ENCODE measurements around the gene EXD3.

The EXD3 gene

DNA sequence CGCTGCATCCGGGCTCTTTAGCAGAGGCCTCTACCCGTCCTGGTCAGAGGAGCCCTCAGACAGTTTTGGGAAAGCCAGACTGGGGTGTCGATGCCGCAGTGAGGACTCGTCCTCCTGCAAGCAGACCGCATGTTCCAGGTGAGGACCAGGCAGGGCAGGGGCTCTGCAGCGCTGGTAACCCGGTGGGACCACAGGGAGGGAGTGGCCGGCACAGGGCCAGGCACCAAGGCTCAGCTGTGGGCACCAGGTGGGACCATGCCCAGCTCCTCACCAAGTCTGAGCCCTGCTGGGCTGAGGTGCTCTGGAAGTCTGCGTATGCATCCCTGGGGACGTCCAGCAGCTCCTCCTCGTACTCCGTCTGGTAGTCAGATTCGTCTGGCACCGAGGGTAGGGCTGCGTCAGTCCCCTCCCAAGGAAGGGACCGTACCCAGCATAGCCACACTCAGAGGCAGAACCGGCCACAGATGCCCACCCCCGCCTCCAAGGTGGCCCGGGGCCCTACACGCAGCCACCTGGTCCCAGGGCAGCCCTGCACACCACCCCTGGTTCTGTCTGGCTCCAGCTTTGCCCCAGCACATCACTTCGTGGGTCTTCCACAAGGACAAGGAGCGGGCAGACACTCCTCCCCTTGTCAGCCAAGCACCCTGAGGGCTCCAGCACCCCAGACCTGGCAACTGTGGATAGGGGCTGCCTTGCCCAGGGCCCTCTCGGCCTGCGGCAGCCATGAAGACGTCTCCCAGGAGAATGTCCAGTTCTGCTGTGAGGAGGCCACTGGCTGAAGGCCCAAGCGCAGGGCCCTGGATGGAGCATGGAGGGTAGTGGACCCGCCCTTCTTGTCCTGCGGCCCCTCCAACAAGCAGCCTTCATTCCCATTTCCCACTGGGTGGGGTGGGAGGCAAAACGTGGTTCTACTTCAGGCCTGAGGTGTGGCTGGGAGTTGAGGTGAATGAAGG is 37.7 kb upstream of the EXD3 start:
- Histone ChIP-seq H3K27ac (no peak overlapping the region), H3K36me3 (ENCODE audit: insufficient read depth) (no peaks in the 10 kb centered on the region), H2AFZ (ENCODE audit: low read depth) (no peak overlapping the region), H3K27me3 (ENCODE audit: insufficient read depth, low read depth) (no peaks in the 10 kb centered on the region), H3K79me2 (ENCODE audit: insufficient read depth, low read depth) (no peaks in the 10 kb centered on the region), H4K20me1 (ENCODE audit: insufficient read depth) (no peaks in the 10 kb centered on the region), H3K4me3 (IDR thresholded peaks at IDR 0.05; ENCODE audit: insufficient read depth, low read depth, low read length) (no peak overlapping the region), H3K9ac (no peak overlapping the region), H3K4me2 (no peak overlapping the region; the same call in 1 of the 2 replicates), H3K4me1 (ENCODE audit: low read depth, poor library complexity, severe bottlenecking) (peaks cover 11% of the 10 kb centered on the region)
- TF ChIP-seq, protein P1, sequence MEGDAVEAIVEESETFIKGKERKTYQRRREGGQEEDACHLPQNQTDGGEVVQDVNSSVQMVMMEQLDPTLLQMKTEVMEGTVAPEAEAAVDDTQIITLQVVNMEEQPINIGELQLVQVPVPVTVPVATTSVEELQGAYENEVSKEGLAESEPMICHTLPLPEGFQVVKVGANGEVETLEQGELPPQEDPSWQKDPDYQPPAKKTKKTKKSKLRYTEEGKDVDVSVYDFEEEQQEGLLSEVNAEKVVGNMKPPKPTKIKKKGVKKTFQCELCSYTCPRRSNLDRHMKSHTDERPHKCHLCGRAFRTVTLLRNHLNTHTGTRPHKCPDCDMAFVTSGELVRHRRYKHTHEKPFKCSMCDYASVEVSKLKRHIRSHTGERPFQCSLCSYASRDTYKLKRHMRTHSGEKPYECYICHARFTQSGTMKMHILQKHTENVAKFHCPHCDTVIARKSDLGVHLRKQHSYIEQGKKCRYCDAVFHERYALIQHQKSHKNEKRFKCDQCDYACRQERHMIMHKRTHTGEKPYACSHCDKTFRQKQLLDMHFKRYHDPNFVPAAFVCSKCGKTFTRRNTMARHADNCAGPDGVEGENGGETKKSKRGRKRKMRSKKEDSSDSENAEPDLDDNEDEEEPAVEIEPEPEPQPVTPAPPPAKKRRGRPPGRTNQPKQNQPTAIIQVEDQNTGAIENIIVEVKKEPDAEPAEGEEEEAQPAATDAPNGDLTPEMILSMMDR (conservative IDR thresholded peaks at IDR 0.05; ENCODE audit: low read depth, low read length), result no peak

- Histone ChIP-seq H3K9ac (peak overlapping the region; percentile 71; the same call in 1 of the 2 replicates), H3K4me3 (IDR thresholded peaks at IDR 0.05; ENCODE audit: insufficient read depth, low read depth, low read length) (no peak overlapping the region), H3K4me2 (peak overlapping the region; percentile 33), H3K27ac (peak overlapping the region; percentile 13), H3K36me3 (ENCODE audit: insufficient read depth) (no peaks in the 10 kb centered on the region), H3K4me1 (ENCODE audit: low read depth, poor library complexity, severe bottlenecking) (peaks cover 11% of the 10 kb centered on the region), H4K20me1 (ENCODE audit: insufficient read depth) (no peaks in the 10 kb centered on the region), H3K27me3 (ENCODE audit: insufficient read depth, low read depth) (no peaks in the 10 kb centered on the region), H3K79me2 (ENCODE audit: insufficient read depth, low read depth) (no peaks in the 10 kb centered on the region), H2AFZ (ENCODE audit: low read depth) (peak overlapping the region; percentile 64)
- TF ChIP-seq, protein P1 (conservative IDR thresholded peaks at IDR 0.05; ENCODE audit: low read depth, low read length), result no peak
Observed at GRCh38 chr9:137459601-137460362, 36.8 kb upstream of the EXD3 start.

DNA sequence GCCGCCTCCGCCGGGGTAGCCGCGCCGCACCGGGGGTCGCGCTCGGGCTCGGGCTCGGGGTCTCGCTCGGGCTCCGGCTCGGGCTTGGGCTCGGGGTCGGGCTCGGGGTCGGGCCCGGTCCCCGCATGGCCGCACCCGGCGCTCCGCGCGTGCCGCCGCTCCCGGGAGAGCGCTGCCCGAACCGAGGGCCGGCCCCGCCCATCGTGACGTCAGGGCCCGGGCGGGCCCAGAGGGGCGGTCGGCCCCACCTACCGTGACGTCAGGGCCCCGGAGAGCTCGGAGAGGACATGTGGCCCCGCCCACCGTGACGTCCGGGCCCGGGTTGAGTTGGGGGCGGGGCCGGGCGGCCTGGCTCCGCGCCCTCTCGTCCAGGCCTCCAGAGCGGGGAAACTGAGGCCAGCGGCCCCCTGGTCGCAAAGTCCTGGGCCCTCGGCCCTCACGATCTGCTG is 36.2 kb upstream of the EXD3 start, which contains the start of gene NSMF:
Gene NSMF (minus strand): TSS at position 183 of the 449 bp plus-strand sequence. CDS start 232 bp downstream, outside the sequence.
- Histone ChIP-seq H3K36me3 (ENCODE audit: insufficient read depth) (no peaks in the 10 kb centered on the region), H3K27me3 (ENCODE audit: insufficient read depth, low read depth) (no peaks in the 10 kb centered on the region), H3K4me1 (ENCODE audit: low read depth, poor library complexity, severe bottlenecking) (peaks cover 11% of the 10 kb centered on the region), H3K9ac (peak within 1 kb of the TSS; percentile 71), H4K20me1 (ENCODE audit: insufficient read depth) (no peaks in the 10 kb centered on the region), H3K4me2 (peak within 1 kb of the TSS; percentile 78), H3K4me3 (IDR thresholded peaks at IDR 0.05; ENCODE audit: insufficient read depth, low read depth, low read length) (no peak within 1 kb of the TSS), H3K79me2 (ENCODE audit: insufficient read depth, low read depth) (no peaks in the 10 kb centered on the region), H2AFZ (ENCODE audit: low read depth) (peak within 1 kb of the TSS; percentile 64), H3K27ac (peak within 1 kb of the TSS; percentile 13)
- TF ChIP-seq, protein P1 (conservative IDR thresholded peaks at IDR 0.05; ENCODE audit: low read depth, low read length), result no peak
